NB4 (cell line): Measurements from ENCODE around the gene GTPBP3.

Experiments
- DNase-seq: peaks from one replicate; pipeline ENCODE4 v3.0.0; 2010; ENCODE audit warnings: low read depth
- H3K4me3 ChIP-seq: one replicate; pipeline ENCODE4 v1.5.1; 2011; ENCODE audit warnings: mild to moderate bottlenecking, low read depth, low read length, moderate library complexity
- CTCF ChIP-seq: IDR thresholded peaks from one replicate; pipeline ENCODE4 v1.5.1; 2012; ENCODE audit warnings: low read depth, low read length
- MAX ChIP-seq: IDR thresholded peaks from 2 replicates; pipeline ENCODE4 v1.6.1; 2011; ENCODE audit warnings: low read depth, low read length
- MYC ChIP-seq: IDR thresholded peaks from 2 replicates; pipeline ENCODE4 v1.6.1; 2011; ENCODE audit warnings: low read depth, low read length
- POLR2A ChIP-seq: IDR thresholded peaks from 2 replicates; pipeline ENCODE4 v1.6.1; 2011; ENCODE audit warnings: mild to moderate bottlenecking; ENCODE audit not compliant: insufficient read length; ENCODE audit errors: extremely low read depth

The GTPBP3 gene

DNA sequence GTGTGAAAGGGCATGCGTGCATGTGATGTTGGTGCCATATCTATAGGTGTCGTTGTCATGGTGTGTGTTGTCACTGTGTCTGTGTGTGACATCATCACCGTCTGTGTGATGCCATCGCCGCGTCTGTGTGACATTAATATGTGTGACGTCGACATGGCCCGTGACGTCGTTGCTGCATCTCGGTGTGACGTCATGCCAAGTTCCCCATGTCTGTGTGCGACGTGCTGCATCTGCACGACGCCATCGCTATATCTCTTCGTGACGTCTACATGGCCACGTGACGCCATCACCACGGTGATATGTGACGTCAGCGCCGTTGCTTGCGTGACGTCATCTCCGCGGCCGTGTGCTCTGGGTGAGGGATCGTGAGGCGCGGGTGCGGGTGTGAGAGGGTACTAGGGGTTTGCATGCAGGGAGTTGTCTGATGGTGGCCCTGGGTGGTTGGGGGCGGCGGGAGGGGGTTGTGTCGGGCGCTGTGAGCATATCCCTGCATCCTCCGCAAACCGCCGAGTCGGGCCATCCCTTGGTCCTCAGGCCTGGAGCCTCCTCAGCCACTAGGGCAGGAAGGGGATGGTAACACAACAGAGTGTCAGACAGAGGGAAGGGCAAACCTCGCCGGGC lies 14.6 kb downstream of the GTPBP3 start:
- TF ChIP-seq MAX, result no peak
- TF ChIP-seq MYC, result no peak
- TF ChIP-seq POLR2A, result no peak
- TF ChIP-seq CTCF, result no peak
- H3K4me3 ChIP-seq, result no peak overlapping the region
- DNase-seq, result no peak

GRCh38 chr19:17352608-17353280 lies 15.4 kb downstream of the GTPBP3 start:
- DNase-seq, result no peak
- no peak for TF ChIP-seq MAX
- no peak for TF ChIP-seq MYC
- TF ChIP-seq POLR2A, result no peak
- no peak for TF ChIP-seq CTCF
- no peak overlapping the region for H3K4me3 ChIP-seq

- DNase-seq, result no peak
- no peak overlapping the region for H3K4me3 ChIP-seq
- TF ChIP-seq MYC (no peak), CTCF (no peak), MAX (no peak), POLR2A (no peak)
Observed at GRCh38 chr19:17353386-17353785, 16.0 kb downstream of the GTPBP3 start.

- DNase-seq, result no peak
- no peak overlapping the region for H3K4me3 ChIP-seq
- no peak for TF ChIP-seq POLR2A
- no peak for TF ChIP-seq MAX
- no peak for TF ChIP-seq CTCF
- no peak for TF ChIP-seq MYC
Observed at GRCh38 chr19:17357078-17357666, 19.8 kb downstream of the GTPBP3 start.

DNA sequence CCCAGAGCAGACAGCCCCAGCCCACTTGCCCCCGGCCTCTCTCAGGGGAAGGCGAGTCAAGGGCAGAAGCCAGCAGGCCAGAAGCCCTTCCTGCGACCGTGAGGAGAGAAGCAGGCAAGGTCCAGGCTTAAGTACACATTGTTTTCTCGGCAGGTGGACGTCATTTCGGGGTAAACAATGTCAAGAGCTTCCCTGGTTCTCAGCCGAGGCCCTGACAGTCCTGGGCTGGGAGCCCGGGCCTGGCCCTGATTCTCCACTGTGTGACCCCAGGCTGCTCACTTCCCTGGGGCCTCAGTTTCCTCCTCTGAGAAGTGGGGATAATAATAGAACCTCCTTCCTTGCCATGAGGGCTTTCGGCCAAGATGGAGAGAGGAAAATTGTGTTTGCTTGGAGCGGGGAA lies 20.4 kb downstream of the GTPBP3 start:
- TF ChIP-seq MAX (no peak), CTCF (no peak)
- no peak for DNase-seq
- no peak overlapping the region for H3K4me3 ChIP-seq
